GM12872 (cell line): Measurements from ENCODE around the gene PPP1R3G.

Source experiments
- TF ChIP-seq, protein P1 (sequence below): IDR thresholded peaks from 3 replicates; pipeline ENCODE4 v1.5.1; 2011; ENCODE audit warnings: low read depth, mild to moderate bottlenecking, low read length, moderate library complexity; ENCODE audit not compliant: insufficient read depth

Gene PPP1R3G

DNA sequence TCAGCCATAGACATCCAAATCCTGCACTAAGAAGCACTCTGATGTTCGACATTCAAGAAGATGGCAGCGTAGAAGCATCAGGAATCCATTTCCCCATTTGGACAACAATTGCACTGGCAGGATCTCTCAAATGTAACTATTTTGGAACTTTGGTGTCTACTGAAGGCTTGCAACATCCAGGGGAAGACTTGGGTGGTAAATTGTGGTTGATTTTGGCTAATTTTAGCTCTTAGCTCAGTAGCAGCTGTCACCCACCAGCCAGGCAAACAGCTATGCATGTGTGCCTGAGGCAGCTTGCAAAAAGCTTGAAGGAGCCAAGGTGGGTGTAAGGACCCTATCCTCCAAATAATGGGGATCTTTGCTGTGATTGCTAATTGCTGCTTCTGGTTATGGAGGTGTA, 35.1 kb upstream of the PPP1R3G start:
- TF ChIP-seq, protein P1, sequence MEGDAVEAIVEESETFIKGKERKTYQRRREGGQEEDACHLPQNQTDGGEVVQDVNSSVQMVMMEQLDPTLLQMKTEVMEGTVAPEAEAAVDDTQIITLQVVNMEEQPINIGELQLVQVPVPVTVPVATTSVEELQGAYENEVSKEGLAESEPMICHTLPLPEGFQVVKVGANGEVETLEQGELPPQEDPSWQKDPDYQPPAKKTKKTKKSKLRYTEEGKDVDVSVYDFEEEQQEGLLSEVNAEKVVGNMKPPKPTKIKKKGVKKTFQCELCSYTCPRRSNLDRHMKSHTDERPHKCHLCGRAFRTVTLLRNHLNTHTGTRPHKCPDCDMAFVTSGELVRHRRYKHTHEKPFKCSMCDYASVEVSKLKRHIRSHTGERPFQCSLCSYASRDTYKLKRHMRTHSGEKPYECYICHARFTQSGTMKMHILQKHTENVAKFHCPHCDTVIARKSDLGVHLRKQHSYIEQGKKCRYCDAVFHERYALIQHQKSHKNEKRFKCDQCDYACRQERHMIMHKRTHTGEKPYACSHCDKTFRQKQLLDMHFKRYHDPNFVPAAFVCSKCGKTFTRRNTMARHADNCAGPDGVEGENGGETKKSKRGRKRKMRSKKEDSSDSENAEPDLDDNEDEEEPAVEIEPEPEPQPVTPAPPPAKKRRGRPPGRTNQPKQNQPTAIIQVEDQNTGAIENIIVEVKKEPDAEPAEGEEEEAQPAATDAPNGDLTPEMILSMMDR = no peak

DNA sequence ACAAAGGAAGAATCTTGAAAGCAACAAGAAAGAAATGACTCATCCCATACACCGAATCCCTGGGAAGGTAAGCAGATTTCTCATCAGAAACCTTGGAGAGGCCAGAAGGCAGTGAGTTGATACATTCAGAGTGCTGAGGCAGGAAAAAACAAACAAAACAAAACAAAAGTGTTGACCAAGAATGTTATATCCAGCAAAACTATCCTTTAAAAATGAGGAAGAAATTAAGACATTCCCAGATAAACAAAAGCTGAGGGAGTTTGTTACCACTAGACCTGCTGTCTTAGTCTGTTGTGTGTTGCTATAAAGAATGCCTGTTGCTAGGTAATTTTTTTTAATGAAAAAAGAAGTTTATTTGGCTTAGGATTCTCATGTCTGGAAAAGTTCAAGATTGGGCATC, 33.7 kb upstream of the PPP1R3G start:
- TF ChIP-seq, protein P1 = no peak

DNA sequence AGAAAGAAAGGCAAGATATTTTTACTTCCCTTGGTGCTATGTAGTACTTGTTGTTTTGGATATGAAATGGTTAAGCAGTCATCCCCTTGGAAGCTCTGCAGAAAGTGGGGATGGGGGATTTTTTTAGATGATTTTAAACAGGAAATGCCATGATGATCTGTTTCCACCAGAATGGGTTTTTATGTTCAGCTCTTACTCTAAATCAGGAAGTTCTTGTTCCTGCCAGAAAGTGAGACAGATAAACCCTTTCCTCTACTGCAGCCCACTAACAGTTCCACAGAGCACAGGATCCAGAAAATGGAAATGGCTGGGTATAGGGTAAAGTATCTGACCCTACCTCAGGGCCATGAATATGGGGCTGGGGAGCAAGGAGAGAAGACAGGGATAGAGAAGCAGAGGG, 32.1 kb upstream of the PPP1R3G start:
- TF ChIP-seq, protein P1 = no peak

DNA sequence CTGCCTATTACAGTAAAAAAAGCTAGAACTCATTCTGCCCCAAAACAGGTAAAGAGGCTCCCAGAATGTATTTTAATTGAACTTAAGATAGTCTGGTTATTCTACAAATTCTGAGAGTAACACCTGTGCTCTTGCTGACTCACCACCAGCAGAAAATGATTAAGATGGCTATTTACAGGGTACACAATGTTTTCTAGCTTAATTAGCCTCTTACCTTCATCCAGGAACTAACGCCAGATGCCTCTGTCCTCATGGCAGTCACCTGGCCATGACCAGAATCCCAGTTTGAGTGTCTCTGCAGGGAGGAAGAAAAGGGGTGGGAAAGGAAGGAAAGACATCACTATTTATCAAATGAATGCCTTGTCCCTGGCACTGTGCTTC, 31.3 kb upstream of the PPP1R3G start:
- TF ChIP-seq, protein P1 = no peak

DNA sequence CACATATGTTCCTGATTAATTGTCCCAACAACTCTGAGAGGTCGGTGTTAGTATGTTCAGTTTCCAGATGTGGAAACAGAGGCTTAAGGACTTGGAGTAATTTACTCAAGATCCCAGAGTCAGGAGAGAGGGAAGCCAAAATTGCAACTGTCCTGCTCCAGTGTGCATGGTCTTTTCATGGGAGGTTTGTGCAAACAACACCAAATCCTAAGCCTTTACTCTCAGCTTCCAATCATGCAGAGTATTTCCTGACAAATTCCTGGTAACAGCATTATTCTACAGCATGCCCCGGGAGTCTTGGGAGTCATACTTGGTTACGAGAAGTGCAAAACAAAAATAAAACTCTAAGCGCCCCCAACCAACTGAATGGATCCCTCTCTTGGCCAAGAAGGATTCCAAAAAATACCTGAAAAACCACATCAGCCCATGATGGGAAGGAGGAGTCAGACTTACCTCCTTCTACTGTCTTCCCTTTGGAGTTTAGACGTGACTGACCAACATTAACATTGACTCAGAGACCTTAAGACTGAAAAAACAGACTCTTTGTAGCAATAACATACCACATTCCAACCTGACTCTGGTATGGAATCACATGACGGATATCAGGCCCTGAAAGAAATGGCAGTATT, 30.8 kb upstream of the PPP1R3G start:
- TF ChIP-seq, protein P1 = no peak

DNA sequence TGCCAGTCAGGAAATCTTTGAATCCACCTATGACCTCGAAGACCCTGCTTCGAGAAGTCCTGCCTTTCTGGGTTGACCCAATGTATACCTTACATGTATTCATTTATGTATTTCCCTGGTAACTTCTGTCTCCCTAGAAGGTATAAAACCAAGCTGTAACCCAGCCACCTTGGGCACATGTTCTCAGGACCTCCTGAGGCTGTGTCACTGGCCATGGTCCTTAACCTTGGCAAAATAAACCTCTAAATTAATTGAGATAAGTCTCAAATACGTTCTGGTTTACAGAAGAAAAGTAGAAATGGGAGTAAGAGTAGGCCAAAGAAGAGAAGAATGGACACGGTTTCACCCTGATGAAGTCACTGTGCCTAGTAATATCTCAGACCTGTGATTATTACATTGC, 30.0 kb upstream of the PPP1R3G start:
- TF ChIP-seq, protein P1 = no peak

DNA sequence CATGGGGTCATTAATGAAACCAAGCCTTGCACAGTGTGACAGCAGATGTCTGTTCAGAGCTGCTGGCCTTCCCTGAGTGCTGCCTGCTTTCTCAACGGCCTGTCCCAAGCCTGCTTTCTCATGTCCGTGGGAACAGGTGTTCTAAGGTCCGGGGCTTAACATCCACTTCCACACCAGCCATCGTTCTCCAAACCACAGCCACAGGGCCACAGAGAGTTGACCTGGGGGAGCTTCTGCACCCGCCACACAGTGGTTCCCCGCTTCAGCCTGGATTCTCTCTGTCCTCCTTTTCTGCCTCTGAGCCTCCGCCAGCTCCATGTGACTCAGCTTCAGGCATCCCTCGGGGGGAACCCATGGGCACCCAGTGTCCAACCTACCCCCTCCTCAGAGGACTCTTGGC, 26.9 kb upstream of the PPP1R3G start:
- TF ChIP-seq, protein P1 = no peak
